ENCODE results near the gene DIDO1.

GRCh38 chr20:62941792-62942191 is 15.5 kb upstream of the DIDO1 start:
- no peak for TF ChIP-seq CTCF (conservative IDR thresholded peaks at IDR 0.05; ENCODE audit: low read depth, low read length)
- TF ChIP-seq EZH2phosphoT487 (IDR thresholded peaks at IDR 0.05; ENCODE audit: borderline replicate concordance, low read length): no peak
- no peak for TF ChIP-seq EZH2 (IDR thresholded peaks at IDR 0.05; ENCODE audit: low read length, unreplicated experiment)

All from PC-3 (cell line).